Glutamatergic neuron (in vitro differentiated cells): Measurements from ENCODE around the gene SYNGR4. TPM values are rescaled to one million over a fixed set of nuclear protein-coding genes. Genes with fewer than 3 reads are reported as not detected.

Experiments
- DNase-seq: peaks from one replicate; pipeline ENCODE4 v3.0.0; 2022
- H3K27ac Mint-ChIP-seq: one replicate; pipeline ENCODE4 v1.8.0; 2020; ENCODE audit warnings: mild to moderate bottlenecking, mixed read lengths, inconsistent platforms; ENCODE audit not compliant: unreplicated experiment
- H3K27me3 Mint-ChIP-seq: one replicate; pipeline ENCODE4 v1.8.0; 2020; ENCODE audit warnings: mild to moderate bottlenecking, moderate library complexity, mixed read lengths, inconsistent platforms; ENCODE audit not compliant: unreplicated experiment
- H3K36me3 Mint-ChIP-seq: one replicate; pipeline ENCODE4 v1.8.0; 2020; ENCODE audit warnings: mild to moderate bottlenecking, mixed read lengths, inconsistent platforms; ENCODE audit not compliant: unreplicated experiment
- H3K4me1 Mint-ChIP-seq: one replicate; pipeline ENCODE4 v1.8.0; 2020; ENCODE audit warnings: mild to moderate bottlenecking, low read depth, mixed read lengths, inconsistent platforms; ENCODE audit not compliant: unreplicated experiment
- H3K4me3 Mint-ChIP-seq: one replicate; pipeline ENCODE4 v1.8.0; 2020; ENCODE audit warnings: mild to moderate bottlenecking, mixed read lengths, inconsistent platforms; ENCODE audit not compliant: unreplicated experiment
- H3K9me3 Mint-ChIP-seq: one replicate; pipeline ENCODE4 v1.8.0; 2020; ENCODE audit warnings: mild to moderate bottlenecking, moderate library complexity, mixed read lengths, inconsistent platforms; ENCODE audit not compliant: unreplicated experiment
- CTCF ChIP-seq: fragments of 200-600 bp; sonication (generic); IDR thresholded peaks from one replicate; pipeline ENCODE4 v1.5.0; 2021; ENCODE audit not compliant: partially characterized antibody, unreplicated experiment
- total RNA-seq: library from RNA; stranded (reverse); fragmentation: NEBNext Ultra II Directional; extraction: Animal tissue kit (Norgen Biotek cat#: 25700); gene quantifications from one replicate; pipeline ENCODE4 v1.2.1, GENCODE V29; 2021; ENCODE audit not compliant: unreplicated experiment

Gene SYNGR4
- total RNA-seq, 1 donor from 2014 or later, result not detected

- Mint-ChIP-seq H3K9me3 (peaks cover 15% of the 10 kb centered on the region), H3K4me3 (peak overlapping the region; percentile 85), H3K4me1 (peaks cover 16% of the 10 kb centered on the region), H3K27ac (peak overlapping the region; percentile 79), H3K36me3 (no peaks in the 10 kb centered on the region), H3K27me3 (peaks cover 9% of the 10 kb centered on the region)
- no peak for TF ChIP-seq CTCF
- DNase-seq, result peak; percentile 91
These were observed 34.0 kb upstream of the SYNGR4 start for GRCh38 chr19:48330012-48330681.

- H3K4me3 Mint-ChIP-seq, result peak overlapping the region; percentile 85
- TF ChIP-seq CTCF, result no peak
- no peaks in the 10 kb centered on the region for H3K36me3 Mint-ChIP-seq
- peak overlapping the region; percentile 96 for H3K27ac Mint-ChIP-seq
- H3K9me3 Mint-ChIP-seq, result peaks cover 16% of the 10 kb centered on the region
- H3K27me3 Mint-ChIP-seq, result peaks cover 7% of the 10 kb centered on the region
- peaks cover 16% of the 10 kb centered on the region for H3K4me1 Mint-ChIP-seq
- no peak for DNase-seq
These were observed 31.9 kb upstream of the SYNGR4 start for GRCh38 chr19:48332351-48332661.

- peak; percentile 74 for DNase-seq
- H3K36me3 Mint-ChIP-seq, result no peaks in the 10 kb centered on the region
- H3K9me3 Mint-ChIP-seq, result peaks cover 16% of the 10 kb centered on the region
- H3K4me1 Mint-ChIP-seq, result peaks cover 16% of the 10 kb centered on the region
- no peak for TF ChIP-seq CTCF
- peaks cover 5% of the 10 kb centered on the region for H3K27me3 Mint-ChIP-seq
- H3K4me3 Mint-ChIP-seq, result peak overlapping the region; percentile 85
- H3K27ac Mint-ChIP-seq, result peak overlapping the region; percentile 96
These were observed 31.3 kb upstream of the SYNGR4 start for GRCh38 chr19:48332662-48333466.

GRCh38 chr19:48333467-48334384 is 30.4 kb upstream of the SYNGR4 start:
- DNase-seq, result peak; percentile 82
- H3K36me3 Mint-ChIP-seq, result no peaks in the 10 kb centered on the region
- H3K27ac Mint-ChIP-seq, result peak overlapping the region; percentile 96
- TF ChIP-seq CTCF, result peak; percentile 77
- H3K27me3 Mint-ChIP-seq, result peaks cover 7% of the 10 kb centered on the region
- peak overlapping the region; percentile 85 for H3K4me3 Mint-ChIP-seq
- H3K9me3 Mint-ChIP-seq, result peaks cover 14% of the 10 kb centered on the region
- H3K4me1 Mint-ChIP-seq, result peaks cover 22% of the 10 kb centered on the region
